Activated CD4-positive, alpha-beta T cell treated with anti-CD3 and anti-CD28 coated beads, Interleukin-2, amount 50 U/mL, for 48 hours (primary cell): ENCODE data around the gene SPDYE4.

ENCODE experiments used
- DNase-seq, 2 experiments: peaks; one replicate each; pipeline ENCODE4 v3.0.0-alpha.2; 2020

SPDYE4 gene

GRCh38 chr17:8782176-8782575, 23.8 kb upstream of the SPDYE4 start:
- DNase-seq, result no peak

- no peak for DNase-seq
Measured at GRCh38 chr17:8781776-8782175, 23.4 kb upstream of the SPDYE4 start.

GRCh38 chr17:8776881-8777280, 18.5 kb upstream of the SPDYE4 start:
- no peak for DNase-seq

DNA sequence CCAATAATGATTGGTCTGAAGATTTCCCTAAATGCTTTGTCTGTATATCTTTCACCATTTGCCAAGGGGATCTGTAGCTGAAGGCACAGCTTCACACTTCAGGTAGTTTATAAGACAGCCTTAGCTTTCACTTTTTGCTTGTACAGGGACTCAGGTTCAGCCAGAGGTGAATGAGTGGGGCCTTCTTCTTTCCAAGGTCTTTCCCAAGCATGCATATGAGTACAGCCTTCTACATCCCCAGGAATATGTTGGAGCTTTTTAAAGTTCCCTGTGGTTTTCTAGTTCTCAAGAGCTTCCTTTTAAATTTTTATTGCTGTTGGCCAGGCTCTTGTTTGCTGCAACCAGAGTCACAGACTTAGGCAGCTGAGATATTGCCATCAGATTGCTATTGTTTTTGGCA, 17.9 kb upstream of the SPDYE4 start:
- DNase-seq, result no peak

DNA sequence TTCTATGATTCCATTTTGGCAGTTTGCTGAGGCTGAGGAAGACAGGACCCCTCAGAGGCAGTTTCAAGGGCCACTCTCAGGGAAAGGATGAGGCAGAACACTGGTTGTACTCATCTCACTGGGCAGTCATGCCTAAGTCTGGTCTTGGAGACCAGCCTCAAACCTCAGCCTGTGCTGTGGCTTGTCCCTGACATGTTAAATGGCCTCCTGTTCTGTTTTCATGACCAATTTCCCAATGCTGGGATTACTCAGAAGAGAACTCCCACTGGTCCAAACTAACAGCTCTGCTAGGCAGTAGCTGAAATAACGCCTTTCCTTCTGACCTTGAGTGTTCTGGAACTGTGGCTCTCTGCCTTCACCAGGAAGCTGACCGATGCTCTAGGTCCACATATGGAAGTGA, 8.4 kb upstream of the SPDYE4 start:
- no peak for DNase-seq

- DNase-seq, result no peak
Measured at GRCh38 chr17:8762012-8762411, 3.7 kb upstream of the SPDYE4 start.

GRCh38 chr17:8757189-8757588, 1.2 kb downstream of the SPDYE4 start:
- DNase-seq, result no peak

- DNase-seq, result no peak
Measured at GRCh38 chr17:8755590-8756255, 2.6 kb downstream of the SPDYE4 start.

- no peak for DNase-seq
Measured at GRCh38 chr17:8754890-8755289, 3.5 kb downstream of the SPDYE4 start.

- no peak for DNase-seq
Measured at GRCh38 chr17:8753976-8754440, 4.3 kb downstream of the SPDYE4 start.

GRCh38 chr17:8753136-8753975, 5.0 kb downstream of the SPDYE4 start:
- DNase-seq, result no peak

DNA sequence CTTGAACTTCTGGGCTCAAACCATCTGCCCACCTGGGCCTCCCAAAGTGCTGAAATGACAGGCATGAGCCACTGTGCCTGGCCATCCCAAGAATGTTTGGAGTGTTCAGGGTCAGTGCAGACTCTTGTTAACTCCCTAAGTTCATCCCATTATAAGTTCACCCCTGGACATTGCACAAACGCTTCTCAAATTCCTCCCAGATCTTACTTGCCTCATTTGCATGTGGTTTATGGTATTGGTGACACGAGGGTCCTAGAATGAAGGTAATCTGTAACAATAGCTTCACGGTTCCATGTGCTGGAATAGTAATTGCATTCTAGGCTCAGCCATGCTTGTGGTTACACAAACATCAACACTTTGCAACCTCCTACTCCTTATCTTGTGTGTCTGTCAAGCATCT, 8.7 kb downstream of the SPDYE4 start:
- no peak for DNase-seq

DNA sequence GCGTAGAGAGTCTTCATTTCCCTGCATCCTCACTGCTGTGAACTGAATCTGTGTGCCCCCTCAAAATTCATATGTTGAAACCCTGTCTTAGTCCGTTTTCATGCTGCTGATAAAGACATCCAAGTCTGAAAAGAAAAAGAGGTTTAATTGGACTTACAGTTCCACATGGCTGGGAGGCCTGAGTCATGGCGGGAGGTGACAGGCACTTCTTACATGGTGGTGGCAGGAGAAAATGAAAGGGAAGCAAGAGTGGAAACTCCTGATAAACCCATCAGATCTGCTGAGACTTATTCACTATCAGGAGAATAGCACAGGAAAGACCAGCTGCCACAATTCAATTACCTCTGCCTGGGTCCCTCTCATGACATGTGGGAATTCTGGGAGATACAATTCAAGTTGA, 10.6 kb downstream of the SPDYE4 start:
- DNase-seq, result no peak

DNA sequence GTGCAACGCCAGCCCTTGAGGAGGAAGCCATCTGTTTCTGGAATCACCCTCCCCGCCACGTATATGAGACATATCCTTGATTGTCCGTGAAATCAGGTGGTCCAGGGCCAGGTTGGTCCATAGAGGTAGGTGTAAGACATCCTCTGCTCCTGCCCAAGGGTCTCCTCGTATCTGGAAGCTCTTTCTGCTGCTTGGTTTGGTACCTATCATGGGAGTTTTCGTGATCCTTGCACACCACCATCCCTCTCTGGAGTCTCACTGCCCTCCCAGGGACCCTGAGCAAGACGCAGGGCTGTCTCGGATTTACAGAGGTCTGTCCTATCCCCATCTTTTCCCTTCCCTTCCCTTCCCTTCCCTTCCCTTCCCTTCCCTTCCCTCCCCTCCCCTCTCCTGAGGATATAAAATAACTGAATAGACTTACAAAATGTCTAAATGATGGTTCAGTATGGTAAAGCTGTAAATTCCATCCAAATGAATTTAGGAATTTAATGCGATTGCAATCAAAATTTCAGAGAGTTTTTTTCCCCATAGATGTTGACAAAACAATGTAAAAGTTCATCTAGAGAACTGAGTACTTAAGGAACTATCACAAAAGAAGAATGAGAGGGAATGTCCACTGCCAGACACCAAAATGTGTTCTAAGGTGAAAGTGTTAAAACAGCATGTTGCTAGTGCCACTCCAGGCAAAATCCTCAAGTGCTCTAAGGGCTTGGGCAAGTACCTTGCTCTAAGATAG, 11.7 kb downstream of the SPDYE4 start:
- no peak for DNase-seq

GRCh38 chr17:8745586-8746500, 12.5 kb downstream of the SPDYE4 start:
- peak; percentile 83 to 85 for DNase-seq

- DNase-seq, result no peak
Measured at GRCh38 chr17:8744086-8744785, 14.1 kb downstream of the SPDYE4 start.

- DNase-seq, result no peak
Measured at GRCh38 chr17:8742819-8743218, 15.5 kb downstream of the SPDYE4 start.

- no peak for DNase-seq
Measured at GRCh38 chr17:8742274-8742673, 16.1 kb downstream of the SPDYE4 start.

DNA sequence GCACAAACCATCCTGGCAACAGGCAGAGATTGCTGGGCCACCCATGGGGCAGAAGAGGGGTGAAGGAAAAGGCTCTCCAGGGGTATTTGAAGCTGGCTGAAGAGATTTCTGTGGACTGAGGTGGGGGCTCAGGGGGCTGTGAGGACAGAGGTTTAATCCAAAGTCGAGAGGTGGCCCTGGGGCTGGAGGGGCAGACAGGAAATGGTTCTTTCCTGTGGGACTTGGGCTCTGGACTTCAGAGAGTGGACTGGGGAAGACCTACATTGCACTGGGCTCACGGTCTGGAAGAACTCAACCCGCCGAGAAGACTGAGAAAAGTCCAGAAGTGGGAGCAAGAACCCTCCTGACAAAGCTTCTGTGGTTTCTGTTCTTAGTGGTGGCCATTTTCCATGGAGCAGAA, 16.6 kb downstream of the SPDYE4 start:
- DNase-seq, result no peak

DNA sequence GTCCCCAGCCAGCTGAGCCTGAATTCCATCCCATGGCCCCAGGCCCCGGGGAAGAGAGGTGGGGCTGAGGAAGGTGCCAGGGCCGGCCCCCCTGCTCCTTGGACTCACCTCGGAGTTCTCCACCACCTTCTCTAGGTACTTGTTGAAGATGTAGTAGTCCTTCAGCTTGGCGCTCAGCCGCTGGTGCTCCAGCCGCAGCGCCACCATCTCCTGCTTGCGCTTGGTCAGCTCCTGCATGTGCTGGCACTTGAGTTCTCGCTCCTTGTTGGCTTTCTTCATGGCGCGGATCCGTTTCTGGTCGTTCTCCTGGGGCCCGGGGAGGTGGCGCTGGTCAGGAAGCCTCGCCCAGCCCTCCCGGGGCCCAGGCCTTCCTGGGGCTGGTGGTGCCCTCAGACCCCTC, 17.0 kb downstream of the SPDYE4 start:
- DNase-seq, result no peak

- peak; percentile 17 to 21 for DNase-seq
Measured at GRCh38 chr17:8740486-8740885, 17.9 kb downstream of the SPDYE4 start.

- no peak for DNase-seq
Measured at GRCh38 chr17:8739097-8739496, 19.2 kb downstream of the SPDYE4 start.
